GM12873 (cell line): Measurements from ENCODE around the gene STIM1.

Experiments used
- TF ChIP-seq, protein P1 (sequence below): IDR thresholded peaks from 2 replicates; pipeline ENCODE4 v1.5.1; 2012; ENCODE audit warnings: low read depth, mild to moderate bottlenecking, moderate library complexity, low read length, control low read depth; ENCODE audit not compliant: insufficient read depth; ENCODE audit errors: missing control alignments

STIM1 gene

DNA sequence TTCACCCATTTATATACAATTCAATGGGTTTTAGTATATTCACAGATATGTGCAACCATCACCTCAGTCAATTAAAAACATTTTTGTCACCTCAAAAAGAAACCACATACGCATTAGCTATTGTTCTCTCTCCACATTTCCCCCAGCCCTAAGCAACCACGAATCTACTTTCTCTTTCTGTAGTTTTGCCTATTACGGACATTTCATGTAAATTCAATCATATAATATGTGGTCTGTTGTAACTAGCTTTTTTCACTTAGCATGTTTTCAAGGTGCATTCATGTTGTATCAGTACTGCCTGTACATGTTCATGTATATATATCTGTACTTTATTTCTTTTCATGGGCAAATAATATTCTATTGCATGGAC lies 134.4 kb downstream of the STIM1 start:
- TF ChIP-seq, protein P1, sequence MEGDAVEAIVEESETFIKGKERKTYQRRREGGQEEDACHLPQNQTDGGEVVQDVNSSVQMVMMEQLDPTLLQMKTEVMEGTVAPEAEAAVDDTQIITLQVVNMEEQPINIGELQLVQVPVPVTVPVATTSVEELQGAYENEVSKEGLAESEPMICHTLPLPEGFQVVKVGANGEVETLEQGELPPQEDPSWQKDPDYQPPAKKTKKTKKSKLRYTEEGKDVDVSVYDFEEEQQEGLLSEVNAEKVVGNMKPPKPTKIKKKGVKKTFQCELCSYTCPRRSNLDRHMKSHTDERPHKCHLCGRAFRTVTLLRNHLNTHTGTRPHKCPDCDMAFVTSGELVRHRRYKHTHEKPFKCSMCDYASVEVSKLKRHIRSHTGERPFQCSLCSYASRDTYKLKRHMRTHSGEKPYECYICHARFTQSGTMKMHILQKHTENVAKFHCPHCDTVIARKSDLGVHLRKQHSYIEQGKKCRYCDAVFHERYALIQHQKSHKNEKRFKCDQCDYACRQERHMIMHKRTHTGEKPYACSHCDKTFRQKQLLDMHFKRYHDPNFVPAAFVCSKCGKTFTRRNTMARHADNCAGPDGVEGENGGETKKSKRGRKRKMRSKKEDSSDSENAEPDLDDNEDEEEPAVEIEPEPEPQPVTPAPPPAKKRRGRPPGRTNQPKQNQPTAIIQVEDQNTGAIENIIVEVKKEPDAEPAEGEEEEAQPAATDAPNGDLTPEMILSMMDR: no peak

DNA sequence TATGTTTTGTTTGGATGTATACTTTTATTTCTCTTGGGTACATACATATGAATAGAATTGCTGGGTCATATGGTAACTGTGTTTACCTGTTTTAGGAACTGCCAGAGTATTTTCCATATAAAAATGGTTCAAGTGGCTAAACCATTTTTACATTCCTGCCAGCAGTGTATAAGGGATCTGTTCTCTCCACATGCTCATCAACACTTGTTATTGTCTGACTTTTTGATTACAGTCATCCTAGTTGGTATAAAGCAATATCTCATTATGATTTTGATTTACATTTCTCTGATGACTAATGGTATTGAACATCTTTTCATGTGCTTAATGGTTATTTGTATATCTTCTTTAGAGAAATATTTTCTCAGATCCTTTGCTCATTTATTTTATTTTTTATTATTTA lies 134.9 kb downstream of the STIM1 start:
- TF ChIP-seq, protein P1: no peak

DNA sequence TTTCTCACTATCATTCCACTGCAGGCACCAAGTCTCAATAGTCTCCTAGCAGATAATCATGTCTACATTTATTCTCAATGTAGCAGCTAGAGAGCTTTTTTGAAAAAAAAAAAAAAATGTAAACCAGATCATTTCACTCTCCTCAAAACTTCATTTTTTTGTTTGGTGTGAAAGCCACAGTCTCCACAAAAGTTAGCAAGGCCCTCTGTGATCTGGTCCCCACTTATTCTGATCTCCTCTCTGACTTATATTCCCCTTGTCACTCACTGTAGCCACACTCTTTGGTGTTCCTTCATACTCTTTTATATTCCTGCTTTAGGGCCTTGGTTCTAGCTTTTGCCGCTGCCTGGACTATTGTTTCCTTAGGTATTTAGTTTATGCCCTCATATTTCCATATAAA lies 137.5 kb downstream of the STIM1 start:
- TF ChIP-seq, protein P1: no peak

DNA sequence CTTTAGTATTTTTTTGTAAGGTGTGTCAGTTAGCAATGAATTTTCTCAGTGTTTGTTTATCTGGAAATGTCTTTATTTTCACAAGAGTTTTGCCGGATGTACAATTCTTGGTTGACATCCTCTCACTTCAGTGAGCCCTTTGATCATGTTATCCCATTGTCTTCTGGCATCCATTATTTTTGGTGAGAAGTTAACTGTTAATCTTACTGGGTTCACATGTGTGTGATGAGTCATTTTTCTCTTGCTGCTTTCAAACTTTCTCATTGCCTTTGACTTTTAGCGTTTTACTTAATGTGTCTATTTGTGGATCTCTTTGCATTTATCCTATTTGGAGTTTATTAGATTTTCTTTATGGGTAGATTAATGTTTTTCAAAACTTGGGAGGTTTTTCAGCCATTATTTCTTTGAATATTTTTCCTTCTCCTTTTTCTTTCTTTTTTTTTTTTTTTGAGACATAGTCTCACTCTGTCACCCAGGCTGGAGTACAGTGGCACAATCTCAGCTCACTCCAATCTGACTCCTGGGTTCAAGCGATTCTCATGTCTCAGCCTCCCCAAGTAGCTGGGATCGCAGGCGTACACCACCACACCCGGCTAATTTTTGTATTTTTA lies 138.7 kb downstream of the STIM1 start:
- TF ChIP-seq, protein P1: no peak

DNA sequence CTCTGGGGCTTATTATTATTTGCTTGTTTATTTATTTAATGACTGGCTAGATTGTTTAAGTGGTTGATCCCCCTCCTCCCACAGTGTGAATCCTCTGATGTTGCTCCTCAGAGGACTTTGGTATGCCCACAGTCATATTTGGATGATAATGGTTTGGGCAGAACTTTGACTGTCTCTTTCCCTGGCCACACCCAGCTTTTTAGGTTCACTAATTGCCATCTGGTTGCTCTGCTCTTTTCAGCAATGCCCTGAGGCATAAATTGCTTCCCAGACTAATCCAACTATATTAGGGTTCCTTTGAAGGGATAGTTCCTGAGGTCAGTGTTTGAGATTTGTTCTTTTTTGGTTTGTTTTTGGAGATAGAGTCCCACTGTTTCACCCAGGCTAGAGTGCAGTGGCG lies 139.8 kb downstream of the STIM1 start:
- TF ChIP-seq, protein P1: no peak

DNA sequence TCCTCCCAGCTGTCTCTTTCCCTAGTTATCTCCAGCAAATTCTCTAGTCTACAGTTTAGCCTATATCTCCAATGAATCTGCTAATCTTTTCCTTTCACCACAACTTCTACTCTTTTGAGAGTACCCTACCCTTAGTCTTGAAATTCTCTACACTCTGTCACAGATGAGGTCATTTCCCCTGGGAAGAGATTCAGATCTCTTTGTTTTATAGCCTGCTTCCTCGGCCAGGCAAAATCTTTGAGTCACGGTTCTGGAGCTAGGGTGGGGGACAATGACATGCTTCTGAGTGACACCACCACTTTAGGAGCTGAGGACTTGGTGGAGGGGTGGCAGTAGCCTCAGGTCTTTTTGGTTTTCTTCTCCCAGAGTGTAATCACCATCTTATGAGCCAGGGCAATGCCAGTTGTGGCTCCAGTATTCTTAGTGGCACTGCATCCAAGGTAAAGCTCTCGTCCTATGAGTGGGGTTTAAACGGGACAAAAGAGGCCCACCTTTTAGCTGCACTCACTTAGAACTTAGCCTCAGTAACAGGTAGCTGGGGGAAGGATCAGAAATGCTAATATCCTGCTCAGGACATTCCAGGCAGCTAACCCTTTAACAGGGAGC lies 140.6 kb downstream of the STIM1 start:
- TF ChIP-seq, protein P1: no peak

DNA sequence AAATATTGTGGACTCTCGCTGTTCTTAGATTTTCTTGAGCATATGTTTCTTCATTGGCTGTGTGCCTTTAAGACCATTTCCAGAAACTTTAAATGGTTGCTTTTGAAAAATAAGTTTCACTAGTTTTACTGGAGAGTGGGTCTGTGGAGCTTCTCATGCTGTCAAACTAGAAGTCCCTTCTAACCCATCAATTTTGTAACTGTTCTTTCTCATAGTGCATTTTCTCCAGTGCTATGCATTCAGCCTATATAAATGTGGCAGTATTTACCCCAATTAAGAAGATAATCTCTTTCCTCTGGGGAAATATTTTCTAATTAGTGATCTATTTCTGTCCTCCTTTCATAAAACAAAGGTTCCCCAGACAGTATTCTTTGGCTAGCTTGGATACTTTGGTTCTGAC lies 141.2 kb downstream of the STIM1 start:
- TF ChIP-seq, protein P1: no peak
